ENCODE results near the gene PLPP3.

The PLPP3 gene

GRCh38 chr1:56496158-56496557 is 83.2 kb downstream of the PLPP3 start:
- DNase-seq: no peak
- H3K4me1 ChIP-seq: no peaks in the 10 kb centered on the region; the same call in 1 of the 2 replicates
- no peaks in the 10 kb centered on the region for H3K36me3 ChIP-seq
- no peak overlapping the region for H3K4me3 ChIP-seq (ENCODE audit: low read depth, low read length)
- no peaks in the 10 kb centered on the region for H3K9me3 ChIP-seq
- no peaks in the 10 kb centered on the region for H3K27me3 ChIP-seq
- TF ChIP-seq, protein P1, sequence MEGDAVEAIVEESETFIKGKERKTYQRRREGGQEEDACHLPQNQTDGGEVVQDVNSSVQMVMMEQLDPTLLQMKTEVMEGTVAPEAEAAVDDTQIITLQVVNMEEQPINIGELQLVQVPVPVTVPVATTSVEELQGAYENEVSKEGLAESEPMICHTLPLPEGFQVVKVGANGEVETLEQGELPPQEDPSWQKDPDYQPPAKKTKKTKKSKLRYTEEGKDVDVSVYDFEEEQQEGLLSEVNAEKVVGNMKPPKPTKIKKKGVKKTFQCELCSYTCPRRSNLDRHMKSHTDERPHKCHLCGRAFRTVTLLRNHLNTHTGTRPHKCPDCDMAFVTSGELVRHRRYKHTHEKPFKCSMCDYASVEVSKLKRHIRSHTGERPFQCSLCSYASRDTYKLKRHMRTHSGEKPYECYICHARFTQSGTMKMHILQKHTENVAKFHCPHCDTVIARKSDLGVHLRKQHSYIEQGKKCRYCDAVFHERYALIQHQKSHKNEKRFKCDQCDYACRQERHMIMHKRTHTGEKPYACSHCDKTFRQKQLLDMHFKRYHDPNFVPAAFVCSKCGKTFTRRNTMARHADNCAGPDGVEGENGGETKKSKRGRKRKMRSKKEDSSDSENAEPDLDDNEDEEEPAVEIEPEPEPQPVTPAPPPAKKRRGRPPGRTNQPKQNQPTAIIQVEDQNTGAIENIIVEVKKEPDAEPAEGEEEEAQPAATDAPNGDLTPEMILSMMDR (IDR thresholded peaks at IDR 0.05; ENCODE audit: low read depth, low read length): no peak

GRCh38 chr1:56495538-56495937 is 83.8 kb downstream of the PLPP3 start:
- TF ChIP-seq, protein P1 (IDR thresholded peaks at IDR 0.05; ENCODE audit: low read depth, low read length): no peak
- no peaks in the 10 kb centered on the region for H3K36me3 ChIP-seq
- no peaks in the 10 kb centered on the region; the same call in 1 of the 2 replicates for H3K4me1 ChIP-seq
- H3K4me3 ChIP-seq (ENCODE audit: low read depth, low read length): no peak overlapping the region
- DNase-seq: no peak
- H3K9me3 ChIP-seq: no peaks in the 10 kb centered on the region
- no peaks in the 10 kb centered on the region for H3K27me3 ChIP-seq

- H3K4me1 ChIP-seq: no peaks in the 10 kb centered on the region; the same call in 1 of the 2 replicates
- no peak overlapping the region for H3K4me3 ChIP-seq (ENCODE audit: low read depth, low read length)
- H3K36me3 ChIP-seq: no peaks in the 10 kb centered on the region
- H3K9me3 ChIP-seq: no peaks in the 10 kb centered on the region
- no peaks in the 10 kb centered on the region for H3K27me3 ChIP-seq
- TF ChIP-seq, protein P1 (IDR thresholded peaks at IDR 0.05; ENCODE audit: low read depth, low read length): no peak
- no peak for DNase-seq
Observed at GRCh38 chr1:56494306-56494705, 85.1 kb downstream of the PLPP3 start.

GRCh38 chr1:56493826-56494225 is 85.5 kb downstream of the PLPP3 start:
- no peak overlapping the region for H3K4me3 ChIP-seq (ENCODE audit: low read depth, low read length)
- TF ChIP-seq, protein P1 (IDR thresholded peaks at IDR 0.05; ENCODE audit: low read depth, low read length): no peak
- H3K9me3 ChIP-seq: no peaks in the 10 kb centered on the region
- H3K36me3 ChIP-seq: no peaks in the 10 kb centered on the region
- no peaks in the 10 kb centered on the region; the same call in 1 of the 2 replicates for H3K4me1 ChIP-seq
- no peak for DNase-seq
- H3K27me3 ChIP-seq: no peaks in the 10 kb centered on the region

DNA sequence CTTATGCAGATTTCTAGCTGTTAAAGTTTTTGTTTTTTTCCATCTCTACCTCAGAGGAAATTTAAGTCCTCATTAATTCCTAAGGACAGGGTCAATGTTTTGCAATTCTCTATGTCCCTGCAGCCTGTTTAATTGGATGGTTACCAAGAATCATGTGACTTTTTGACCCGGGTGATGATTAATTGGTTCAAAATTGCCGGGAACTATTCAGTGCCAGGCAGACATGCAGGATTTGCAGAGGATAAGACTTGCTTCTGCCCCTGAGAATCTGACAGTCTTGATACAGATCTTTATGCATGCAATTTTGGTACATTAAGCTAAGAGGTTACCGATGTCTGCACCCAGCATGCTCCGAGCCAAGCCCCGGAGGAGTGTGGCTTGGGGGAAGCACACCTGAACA is 87.9 kb downstream of the PLPP3 start:
- H3K36me3 ChIP-seq: no peaks in the 10 kb centered on the region
- DNase-seq: peak; percentile 8
- no peak overlapping the region for H3K4me3 ChIP-seq (ENCODE audit: low read depth, low read length)
- TF ChIP-seq, protein P1 (IDR thresholded peaks at IDR 0.05; ENCODE audit: low read depth, low read length): no peak
- H3K4me1 ChIP-seq: no peaks in the 10 kb centered on the region
- H3K27me3 ChIP-seq: no peaks in the 10 kb centered on the region
- no peaks in the 10 kb centered on the region for H3K9me3 ChIP-seq

DNA sequence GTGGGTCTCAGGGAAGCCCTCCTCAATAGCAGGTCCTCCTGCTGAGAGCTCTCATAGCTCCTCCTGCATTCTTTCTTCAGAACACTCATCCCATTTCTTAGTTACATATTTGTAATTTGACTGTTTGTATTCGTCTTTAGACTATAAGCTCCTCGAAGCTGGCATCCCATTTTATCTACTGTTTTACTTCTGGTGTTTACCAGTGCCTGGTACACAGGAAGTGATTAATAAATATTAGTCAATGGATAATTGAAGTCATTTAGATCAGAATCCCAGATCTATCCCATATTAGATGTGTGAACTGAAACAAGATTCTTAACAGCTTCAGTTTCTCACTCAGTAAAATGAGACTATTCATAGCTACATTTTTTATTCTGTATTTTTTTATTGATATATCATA is 88.7 kb downstream of the PLPP3 start:
- H3K4me3 ChIP-seq (ENCODE audit: low read depth, low read length): no peak overlapping the region
- no peak for DNase-seq
- no peaks in the 10 kb centered on the region for H3K4me1 ChIP-seq
- H3K9me3 ChIP-seq: no peaks in the 10 kb centered on the region
- TF ChIP-seq, protein P1 (IDR thresholded peaks at IDR 0.05; ENCODE audit: low read depth, low read length): no peak
- no peaks in the 10 kb centered on the region for H3K27me3 ChIP-seq
- H3K36me3 ChIP-seq: no peaks in the 10 kb centered on the region
